Cardiac muscle cell (in vitro differentiated cells and primary cell): ENCODE measurements around the gene PDCD1. TPM values are rescaled to one million over a fixed set of nuclear protein-coding genes. Genes with fewer than 3 reads are reported as not detected.

Source experiments
- DNase-seq, 2 donors: peaks; one replicate each; pipeline versions ENCODE4 v3.0.0 to v3.0.0-alpha.2; 2010 to 2017; ENCODE audit warnings: low read depth in 1 of 2, low spot score in 1 of 2
- H3K27ac ChIP-seq: fragments of 200-600 bp; sonication (generic); 2 replicates; pipeline ENCODE4 v1.5.1; 2016
- H3K27me3 ChIP-seq: fragments of 200-600 bp; sonication (generic); 2 replicates; pipeline ENCODE4 v1.6.0; 2016; ENCODE audit warnings: control low read depth
- H3K36me3 ChIP-seq: fragments of 200-600 bp; sonication (generic); 2 replicates; pipeline ENCODE4 v1.5.1; 2016; ENCODE audit warnings: control low read depth
- H3K4me1 ChIP-seq: fragments of 200-600 bp; sonication (generic); 2 replicates; pipeline ENCODE4 v1.8.1; 2017; ENCODE audit warnings: low read depth, mild to moderate bottlenecking, mixed run types
- H3K4me3 ChIP-seq: fragments of 200-600 bp; sonication (generic); 2 replicates; pipeline ENCODE4 v1.5.1; 2016; ENCODE audit warnings: mild to moderate bottlenecking
- H3K9me3 ChIP-seq: fragments of 200-600 bp; sonication (generic); 2 replicates; pipeline ENCODE4 v1.5.1; 2017; ENCODE audit warnings: low read depth, mild to moderate bottlenecking, control low read depth
- CTCF ChIP-seq: IDR thresholded peaks from 2 replicates; pipeline ENCODE4 v1.5.1; 2012; ENCODE audit warnings: low read depth, mild to moderate bottlenecking, low read length
- polyA plus RNA-seq: library from polyadenylated mRNA; unstranded; fragments of >200 nt; fragmentation: Nextera tagmentation; extraction: Ambion mirVana; gene quantifications from 2 replicates; pipeline ENCODE4 v1.2.1, GENCODE V29; 2016
- total RNA-seq: library from RNA; depleted of rRNA; stranded (reverse); fragments of >200 nt; gene quantifications from 2 replicates; pipeline ENCODE4 v1.2.3, GENCODE V29; 2016

Gene PDCD1
- total and polyA plus RNA-seq, 2 experiments from 2014 or later, result not detected

DNA sequence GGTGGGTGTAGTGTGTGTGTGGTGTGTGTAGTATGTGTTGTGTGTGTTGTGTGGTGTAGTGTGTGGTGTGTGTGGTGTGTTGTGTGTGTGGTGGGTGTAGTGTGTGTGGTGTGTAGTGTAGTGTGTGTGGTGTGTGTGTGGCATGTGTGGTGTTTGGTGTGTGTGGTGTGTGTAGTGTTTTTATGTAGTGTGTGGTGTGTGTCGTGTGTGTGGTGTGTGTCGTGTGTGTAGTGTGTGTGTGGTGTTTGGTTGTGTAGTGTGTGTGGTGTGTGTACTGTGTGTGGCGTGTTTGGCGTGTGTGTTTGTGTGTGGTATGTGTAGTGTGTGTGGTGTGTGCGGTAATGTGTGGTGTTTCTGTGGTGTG lies 6.1 kb upstream of the PDCD1 start:
- TF ChIP-seq CTCF, result no peak
- DNase-seq, result no peak
- H3K27me3 ChIP-seq, result no peaks in the 10 kb centered on the region
- no peaks in the 10 kb centered on the region for H3K9me3 ChIP-seq
- H3K27ac ChIP-seq, result no peak overlapping the region
- H3K4me3 ChIP-seq, result no peak overlapping the region
- H3K4me1 ChIP-seq, result no peaks in the 10 kb centered on the region
- no peaks in the 10 kb centered on the region for H3K36me3 ChIP-seq

DNA sequence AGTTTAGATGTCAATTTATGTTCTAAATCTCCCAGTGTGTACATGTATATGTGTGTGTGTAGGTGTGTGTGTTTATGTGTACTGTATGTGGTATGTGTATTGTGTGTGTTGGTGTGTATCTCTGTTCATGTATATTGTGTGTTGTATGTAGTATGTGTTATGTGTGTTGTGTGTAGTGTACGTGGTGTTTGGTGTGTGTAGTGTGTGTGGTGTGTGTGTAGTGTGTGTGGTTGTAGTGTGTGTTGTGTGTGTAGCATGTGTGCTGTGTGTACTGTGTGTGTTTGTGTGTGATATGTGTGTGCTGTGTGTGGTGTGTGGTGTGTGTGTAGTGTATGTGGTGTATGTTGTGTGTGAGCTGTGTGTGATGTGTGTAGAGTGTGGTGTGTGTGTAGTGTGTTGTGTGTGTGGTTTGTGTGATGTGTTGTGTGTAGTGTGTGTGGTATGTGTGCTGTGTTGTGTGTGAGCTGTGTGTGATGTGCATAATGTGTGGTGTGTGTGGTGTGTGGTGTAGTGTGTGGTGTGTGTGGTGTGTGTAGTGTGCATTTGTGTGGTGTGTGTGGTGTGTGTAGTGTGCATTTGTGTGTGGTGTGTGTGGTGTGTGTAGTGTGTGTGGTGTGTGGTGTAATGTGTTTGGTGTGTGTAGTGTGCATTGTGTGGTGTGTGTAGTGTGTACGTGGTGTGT lies 5.6 kb upstream of the PDCD1 start:
- Histone ChIP-seq H3K27ac (no peak overlapping the region), H3K27me3 (no peaks in the 10 kb centered on the region), H3K4me1 (no peaks in the 10 kb centered on the region), H3K4me3 (no peak overlapping the region), H3K36me3 (no peaks in the 10 kb centered on the region), H3K9me3 (no peaks in the 10 kb centered on the region)
- no peak for DNase-seq
- no peak for TF ChIP-seq CTCF

DNA sequence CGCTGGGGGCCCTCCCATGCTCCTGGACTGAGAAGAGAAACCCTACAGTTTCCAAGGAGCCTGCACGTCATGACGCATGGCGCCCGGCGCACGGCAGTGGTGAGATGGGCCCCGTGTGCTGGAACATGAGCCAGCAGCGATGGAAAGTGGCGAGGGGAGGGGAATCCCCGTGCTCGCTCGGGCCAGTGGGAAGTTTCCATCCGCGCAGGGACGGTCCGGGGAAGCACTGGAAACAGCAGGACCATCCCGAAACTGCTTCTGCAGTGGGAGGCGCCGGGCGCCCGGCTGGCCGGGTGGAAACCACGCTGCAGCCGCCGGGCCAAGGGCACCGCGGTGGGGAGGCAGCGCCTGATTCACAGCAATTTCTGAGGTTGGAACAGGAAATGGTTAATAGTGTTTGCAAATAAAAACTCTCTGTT lies 4.9 kb upstream of the PDCD1 start:
- Histone ChIP-seq H3K9me3 (no peaks in the 10 kb centered on the region), H3K36me3 (no peaks in the 10 kb centered on the region), H3K4me1 (no peaks in the 10 kb centered on the region), H3K27me3 (no peaks in the 10 kb centered on the region), H3K27ac (no peak overlapping the region), H3K4me3 (no peak overlapping the region)
- TF ChIP-seq CTCF, result no peak
- DNase-seq, result peak in 1 of 2 donors; percentile 70

GRCh38 chr2:241862775-241863535 lies 4.3 kb upstream of the PDCD1 start:
- Histone ChIP-seq H3K27me3 (no peaks in the 10 kb centered on the region), H3K4me1 (no peaks in the 10 kb centered on the region), H3K9me3 (no peaks in the 10 kb centered on the region), H3K27ac (no peak overlapping the region), H3K36me3 (no peaks in the 10 kb centered on the region), H3K4me3 (no peak overlapping the region)
- TF ChIP-seq CTCF, result no peak
- no peak for DNase-seq

DNA sequence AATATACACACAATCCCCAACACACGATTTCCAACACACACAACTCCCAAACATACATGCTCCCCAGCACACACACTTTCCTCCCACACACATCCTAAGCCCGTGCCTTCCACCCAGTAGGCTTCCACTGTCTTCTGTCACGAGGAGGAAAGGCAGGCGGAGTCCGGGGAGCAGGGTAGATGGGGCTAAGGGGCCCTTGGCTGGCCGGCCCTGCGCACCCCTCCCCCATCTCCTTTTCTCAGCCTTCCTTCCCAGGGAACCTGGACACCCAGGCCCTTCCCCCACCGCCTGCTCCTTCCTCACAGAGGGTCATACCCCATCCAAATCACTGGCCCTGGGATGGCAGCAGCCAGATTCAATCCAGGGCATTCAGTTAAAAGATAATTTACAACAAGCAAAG lies 3.4 kb upstream of the PDCD1 start:
- no peaks in the 10 kb centered on the region for H3K36me3 ChIP-seq
- H3K27me3 ChIP-seq, result no peaks in the 10 kb centered on the region
- H3K27ac ChIP-seq, result no peak overlapping the region
- no peaks in the 10 kb centered on the region for H3K9me3 ChIP-seq
- no peak overlapping the region for H3K4me3 ChIP-seq
- TF ChIP-seq CTCF, result no peak
- no peaks in the 10 kb centered on the region for H3K4me1 ChIP-seq
- DNase-seq, result no peak
